ENCODE results near the gene TMEM128.
A peak's percentile ranks its signal among the peaks of the same experiment; 100 is the strongest.
"Not testable (repeated sequence)": the region's sequence is repeated elsewhere in the genome, so short reads cannot be mapped to it uniquely, and the experiment has no call there.

Gene TMEM128

GRCh38 chr4:4254666-4255065 lies 6.6 kb upstream of the TMEM128 start:
- H3K27ac ChIP-seq, result no peak overlapping the region
- no peaks in the 10 kb centered on the region for H3K4me1 ChIP-seq (ENCODE audit: control insufficient read depth in 1 of 2, insufficient read depth in 1 of 2, low read depth in 1 of 2, low read length in 1 of 2)
- H3K36me3 ChIP-seq, result no peaks in the 10 kb centered on the region
- H3K27me3 ChIP-seq, result peaks cover 40% of the 10 kb centered on the region
- H3K9me3 ChIP-seq, result no peaks in the 10 kb centered on the region
- H3K4me3 ChIP-seq (ENCODE audit: low read depth in 1 of 2, low read length in 1 of 2), result no peak overlapping the region
- no peak for TF ChIP-seq CTCF (IDR thresholded peaks at IDR 0.05)

- Histone ChIP-seq H3K4me1 (ENCODE audit: control insufficient read depth in 1 of 2, insufficient read depth in 1 of 2, low read depth in 1 of 2, low read length in 1 of 2) (no peaks in the 10 kb centered on the region), H3K27ac (no peak overlapping the region)
- TF ChIP-seq CTCF (IDR thresholded peaks at IDR 0.05), result no peak
Measured at GRCh38 chr4:4254199-4254598, 6.2 kb upstream of the TMEM128 start.

GRCh38 chr4:4249866-4250265 lies 1.8 kb upstream of the TMEM128 start:
- no peak overlapping the region for H3K27ac ChIP-seq
- H3K27me3 ChIP-seq, result peaks cover 27% of the 10 kb centered on the region
- no peak for TF ChIP-seq CTCF (IDR thresholded peaks at IDR 0.05)
- H3K4me3 ChIP-seq (ENCODE audit: low read depth in 1 of 2, low read length in 1 of 2), result no peak overlapping the region
- peaks cover 5% of the 10 kb centered on the region for H3K36me3 ChIP-seq
- H3K9me3 ChIP-seq, result no peaks in the 10 kb centered on the region
- H3K4me1 ChIP-seq (ENCODE audit: control insufficient read depth in 1 of 2, insufficient read depth in 1 of 2, low read depth in 1 of 2, low read length in 1 of 2), result peaks cover 15% of the 10 kb centered on the region in 2 experiments

More at GRCh38 chr4:4254199-4254598, 6.2 kb upstream of the TMEM128 start:
- Histone ChIP-seq H3K4me3 (ENCODE audit: low read depth in 1 of 2, low read length in 1 of 2) (no peak overlapping the region), H3K36me3 (no peaks in the 10 kb centered on the region), H3K27me3 (peaks cover 36% of the 10 kb centered on the region), H3K9me3 (no peaks in the 10 kb centered on the region)

GRCh38 chr4:4249342-4249741 lies 1.3 kb upstream of the TMEM128 start:
- not testable (repeated sequence) for H3K9me3 ChIP-seq; H3K4me3 ChIP-seq (ENCODE audit: low read depth in 1 of 2, low read length in 1 of 2)
- Histone ChIP-seq H3K27me3 (peaks cover 21% of the 10 kb centered on the region), H3K27ac (peak overlapping the region; percentile 91), H3K4me1 (ENCODE audit: control insufficient read depth in 1 of 2, insufficient read depth in 1 of 2, low read depth in 1 of 2, low read length in 1 of 2) (peaks cover 15% of the 10 kb centered on the region in 2 experiments), H3K36me3 (peaks cover 10% of the 10 kb centered on the region)

- peak overlapping the region; percentile 78 to 82 for H3K4me3 ChIP-seq (ENCODE audit: low read depth in 1 of 2, low read length in 1 of 2)
- peaks cover 18% of the 10 kb centered on the region for H3K27me3 ChIP-seq
- peaks cover 15% of the 10 kb centered on the region for H3K36me3 ChIP-seq
- peaks cover 15% of the 10 kb centered on the region in 2 experiments for H3K4me1 ChIP-seq (ENCODE audit: control insufficient read depth in 1 of 2, insufficient read depth in 1 of 2, low read depth in 1 of 2, low read length in 1 of 2)
- no peaks in the 10 kb centered on the region for H3K9me3 ChIP-seq
- no peak for TF ChIP-seq CTCF (IDR thresholded peaks at IDR 0.05)
- peak overlapping the region; percentile 91 for H3K27ac ChIP-seq
Measured at GRCh38 chr4:4248885-4249203, 821 bp upstream of the TMEM128 start.

GRCh38 chr4:4247696-4248028 lies 361 bp downstream of the TMEM128 start:
- Histone ChIP-seq H3K4me3 (ENCODE audit: low read depth in 1 of 2, low read length in 1 of 2) (peak overlapping the region; percentile 78 to 82), H3K4me1 (ENCODE audit: control insufficient read depth in 1 of 2, insufficient read depth in 1 of 2, low read depth in 1 of 2, low read length in 1 of 2) (peaks cover 15% of the 10 kb centered on the region in 2 experiments), H3K27ac (peak overlapping the region; percentile 91), H3K36me3 (peaks cover 27% of the 10 kb centered on the region), H3K27me3 (peaks cover 11% of the 10 kb centered on the region), H3K9me3 (no peaks in the 10 kb centered on the region)
- TF ChIP-seq CTCF (IDR thresholded peaks at IDR 0.05), result no peak

All from neutrophil (primary cell).